ENCODE measurements around the gene TNIP1. TPM values are rescaled to one million over a fixed set of nuclear protein-coding genes. Genes with fewer than 3 reads are reported as not detected.

The TNIP1 gene
- polyA plus RNA-seq, 1 donor from 2014 or later: 78.3 TPM

DNA sequence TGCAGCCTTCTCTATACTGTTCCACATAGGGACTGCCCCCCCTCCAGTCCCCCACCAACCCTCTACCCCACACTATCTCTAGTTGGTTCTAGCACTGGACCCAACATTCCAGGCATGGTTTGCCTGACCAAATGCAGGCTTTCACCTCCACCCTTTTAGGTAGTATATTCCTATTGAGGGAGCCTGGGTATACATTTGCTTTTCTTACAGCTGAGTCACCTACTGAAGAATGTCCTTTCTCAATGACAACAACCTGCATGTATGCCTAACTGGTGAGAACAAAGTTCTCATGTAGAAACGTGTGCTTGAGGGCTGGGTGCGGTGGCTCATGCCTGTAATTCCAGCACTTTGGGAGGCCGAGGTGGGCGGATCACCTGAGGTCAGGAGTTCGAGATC, 8.2 kb downstream of the TNIP1 start:
- H3K27me3 Mint-ChIP-seq: peaks cover 2% of the 10 kb centered on the region
- H3K27ac Mint-ChIP-seq: peak overlapping the region; percentile 28 to 53 (median 48)
- H3K9me3 Mint-ChIP-seq: no peaks in the 10 kb centered on the region
- peak overlapping the region in 1 of 4 donors; percentile 8 for H3K4me3 Mint-ChIP-seq
- peaks cover 56 to 77% (median 65%) of the 10 kb centered on the region in 3 donors for H3K4me1 Mint-ChIP-seq
- no peaks in the 10 kb centered on the region for H3K36me3 Mint-ChIP-seq

DNA sequence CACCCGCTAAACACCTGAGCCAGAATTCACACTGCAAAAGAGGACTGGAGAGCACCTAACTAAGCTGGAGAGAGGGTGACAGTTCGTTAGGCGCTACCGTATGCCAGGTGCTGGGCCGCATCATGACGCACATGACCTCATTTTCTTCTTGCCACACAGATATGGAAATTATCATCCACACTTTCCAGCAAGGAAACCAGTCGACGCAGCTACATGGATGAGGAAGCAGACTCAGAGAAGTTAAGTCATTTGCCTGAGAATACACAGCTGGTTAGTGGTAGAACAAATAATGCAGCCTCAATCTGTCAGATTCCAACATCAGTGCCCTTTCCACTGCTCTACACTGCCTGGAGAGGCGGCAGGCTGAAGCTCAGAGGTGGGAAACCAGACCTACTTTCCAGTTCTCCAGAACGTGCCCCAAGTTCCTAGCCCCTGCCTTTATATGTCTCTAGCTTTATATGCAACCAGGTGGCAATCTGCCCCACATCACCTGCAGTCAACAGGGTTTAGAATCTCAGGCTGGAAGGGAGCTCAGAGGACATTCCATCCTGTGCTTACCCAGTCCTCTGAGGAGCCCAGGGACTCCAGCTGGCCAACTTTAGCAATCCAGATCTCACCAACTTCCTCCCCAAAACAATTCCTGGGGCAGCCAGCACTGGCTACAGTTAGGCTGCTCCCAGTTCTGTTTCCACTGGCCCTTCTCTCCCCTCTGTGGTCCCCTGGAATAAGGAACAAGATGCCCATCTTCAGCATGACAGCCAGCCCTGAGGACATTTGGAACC, 8.8 kb downstream of the TNIP1 start:
- H3K36me3 Mint-ChIP-seq: no peaks in the 10 kb centered on the region
- peaks cover 59 to 78% (median 65%) of the 10 kb centered on the region in 3 donors for H3K4me1 Mint-ChIP-seq
- peaks cover 2% of the 10 kb centered on the region for H3K27me3 Mint-ChIP-seq
- peak overlapping the region; percentile 21 to 89 (median 48) for H3K27ac Mint-ChIP-seq
- no peaks in the 10 kb centered on the region for H3K9me3 Mint-ChIP-seq
- H3K4me3 Mint-ChIP-seq: peak overlapping the region in 1 of 4 donors; percentile 8

DNA sequence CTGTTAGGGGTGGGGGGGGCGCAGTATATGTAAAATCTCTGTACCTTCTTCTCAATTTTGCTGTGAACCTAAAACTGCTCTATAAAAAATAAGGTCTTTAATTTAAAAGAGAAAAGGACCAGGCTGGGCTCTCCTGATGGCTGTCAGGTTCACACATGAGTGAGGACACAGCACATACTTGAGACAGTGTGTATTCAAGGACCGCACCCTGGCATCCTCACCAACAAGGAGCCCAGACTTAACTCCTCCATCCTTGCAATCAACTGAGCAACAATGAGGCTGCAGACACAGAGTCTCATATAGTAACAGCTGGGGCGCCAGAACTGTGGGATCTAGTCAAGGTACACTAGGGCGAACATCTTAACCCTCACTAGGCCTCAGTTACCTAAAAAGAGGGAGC, 9.8 kb downstream of the TNIP1 start:
- H3K9me3 Mint-ChIP-seq: no peaks in the 10 kb centered on the region
- H3K4me1 Mint-ChIP-seq: peaks cover 58 to 77% (median 62%) of the 10 kb centered on the region in 3 donors
- peak overlapping the region in 1 of 3 donors; percentile 21 for H3K27ac Mint-ChIP-seq
- no peaks in the 10 kb centered on the region for H3K27me3 Mint-ChIP-seq
- H3K4me3 Mint-ChIP-seq: no peak overlapping the region
- peaks cover 4% of the 10 kb centered on the region for H3K36me3 Mint-ChIP-seq

GRCh38 chr5:151070449-151070848, 10.4 kb downstream of the TNIP1 start:
- Mint-ChIP-seq H3K27ac (peak overlapping the region; percentile 21 to 85 (median 77)), H3K4me3 (peak overlapping the region in 1 of 4 donors; percentile 37), H3K27me3 (no peaks in the 10 kb centered on the region), H3K4me1 (peaks cover 60 to 76% (median 61%) of the 10 kb centered on the region in 3 donors), H3K36me3 (peaks cover 4% of the 10 kb centered on the region), H3K9me3 (no peaks in the 10 kb centered on the region)

DNA sequence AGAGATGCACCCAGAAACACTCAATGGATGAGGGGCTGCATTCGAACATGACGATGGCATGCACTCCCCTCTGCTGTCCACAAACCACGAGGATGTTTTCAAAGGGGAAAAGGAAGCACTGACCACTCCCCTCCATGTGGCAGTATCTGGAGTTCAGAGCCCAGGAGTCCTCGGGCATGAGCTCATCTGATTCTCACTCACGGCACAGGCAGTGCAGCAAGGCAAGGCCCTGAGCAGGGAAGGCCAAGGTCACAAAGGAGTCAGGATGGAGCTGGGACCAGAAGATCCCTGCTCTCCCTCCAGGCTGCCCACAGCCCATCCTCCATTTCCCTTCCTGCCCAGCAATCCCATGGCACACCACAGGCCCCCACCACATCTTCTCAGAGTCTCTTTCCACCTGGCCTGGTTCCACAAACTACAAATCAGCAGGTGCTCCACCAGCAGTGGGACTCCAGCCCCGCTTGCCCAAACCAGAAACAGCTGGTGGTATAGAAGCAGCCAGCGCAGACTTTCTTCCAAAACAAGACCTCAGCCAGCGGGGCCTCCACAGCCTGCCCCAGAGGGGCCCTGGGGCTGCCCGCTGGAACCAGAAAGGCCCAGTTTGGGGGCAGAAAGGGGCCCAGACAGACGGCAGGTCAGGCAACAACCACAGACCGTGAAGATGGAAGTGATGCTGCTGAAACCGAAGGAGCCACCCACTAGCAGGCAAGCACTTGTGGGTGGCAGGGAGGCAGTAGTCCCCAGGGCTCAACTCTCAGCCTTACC, 12.2 kb downstream of the TNIP1 start:
- Mint-ChIP-seq H3K27ac (peak overlapping the region; percentile 86 to 96 (median 86)), H3K27me3 (no peaks in the 10 kb centered on the region), H3K4me1 (peaks cover 56 to 69% (median 59%) of the 10 kb centered on the region in 3 donors), H3K9me3 (no peaks in the 10 kb centered on the region), H3K36me3 (peaks cover 4% of the 10 kb centered on the region), H3K4me3 (peak overlapping the region in 3 of 4 donors; percentile 49 to 88 (median 52))

DNA sequence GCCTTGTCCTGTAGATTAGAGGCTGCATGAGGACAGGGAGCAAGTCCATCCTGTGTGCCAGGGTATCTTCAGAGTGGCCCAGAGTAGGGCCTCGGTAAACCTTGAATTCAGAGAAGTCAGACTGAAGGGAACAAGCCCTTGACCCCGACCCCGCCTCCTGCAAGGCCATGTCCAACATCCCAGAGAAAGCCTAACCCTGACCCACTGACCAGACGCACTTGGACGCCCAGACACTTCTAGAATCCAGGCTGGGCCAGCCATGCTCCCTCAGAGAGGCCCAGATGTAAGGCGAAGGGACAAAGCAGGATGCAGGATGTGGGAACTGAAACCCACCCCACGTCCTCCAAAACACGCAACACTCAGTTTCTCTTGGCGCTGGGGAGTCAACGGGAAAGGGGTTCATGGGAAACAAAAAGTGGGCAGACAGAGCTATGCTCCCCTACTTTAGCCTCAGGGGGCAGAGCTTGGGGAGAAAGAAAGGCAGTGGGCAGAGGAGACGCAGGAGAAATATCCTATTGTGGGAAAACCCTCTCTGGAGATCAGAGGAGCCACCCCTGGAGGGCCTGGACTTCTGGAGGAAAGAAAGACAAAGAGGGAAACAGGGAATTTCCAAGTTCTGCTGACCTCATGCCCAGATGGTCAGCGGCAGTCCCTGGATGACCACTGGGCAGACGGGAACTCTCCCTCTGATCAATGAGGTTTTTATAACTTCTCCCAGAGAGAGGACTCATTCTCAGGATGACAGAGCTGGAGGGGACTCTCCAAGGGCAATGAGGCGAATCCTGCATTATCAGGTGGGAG, 13.0 kb downstream of the TNIP1 start:
- Mint-ChIP-seq H3K9me3 (no peaks in the 10 kb centered on the region), H3K27me3 (no peaks in the 10 kb centered on the region), H3K4me1 (peaks cover 57 to 69% (median 59%) of the 10 kb centered on the region in 3 donors), H3K36me3 (peaks cover 4% of the 10 kb centered on the region), H3K4me3 (peak overlapping the region in 2 of 4 donors; percentile 14 to 88), H3K27ac (peak overlapping the region; percentile 68 to 86 (median 86))

- no peak overlapping the region for H3K4me3 Mint-ChIP-seq
- peaks cover 50 to 61% (median 59%) of the 10 kb centered on the region in 3 donors for H3K4me1 Mint-ChIP-seq
- peak overlapping the region in 2 of 3 donors; percentile 28 to 68 for H3K27ac Mint-ChIP-seq
- no peaks in the 10 kb centered on the region for H3K9me3 Mint-ChIP-seq
- peaks cover 4% of the 10 kb centered on the region for H3K36me3 Mint-ChIP-seq
- no peaks in the 10 kb centered on the region for H3K27me3 Mint-ChIP-seq
Measured at GRCh38 chr5:151066920-151067319, 13.9 kb downstream of the TNIP1 start.

DNA sequence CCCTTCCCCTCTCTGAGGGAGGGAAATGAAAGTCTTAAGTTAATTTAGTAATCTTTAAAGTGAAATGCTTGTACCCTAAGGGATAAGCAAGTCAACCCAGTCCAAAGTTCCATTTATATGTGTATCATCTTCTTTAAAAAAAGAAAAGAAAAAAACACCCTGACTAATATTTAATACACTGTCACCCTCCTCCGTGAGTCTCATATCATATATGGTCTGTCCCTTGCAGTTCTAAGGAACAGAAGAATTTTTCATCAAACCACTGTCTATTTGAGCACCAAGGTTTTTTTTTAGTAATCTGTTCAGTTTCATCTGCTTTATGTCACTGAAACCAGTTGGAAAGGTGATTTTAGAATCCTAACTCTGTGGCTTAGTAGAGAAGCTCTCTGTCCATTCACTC, 15.2 kb downstream of the TNIP1 start:
- H3K4me3 Mint-ChIP-seq: peak overlapping the region in 1 of 4 donors; percentile 38
- no peaks in the 10 kb centered on the region for H3K27me3 Mint-ChIP-seq
- peaks cover 4% of the 10 kb centered on the region for H3K36me3 Mint-ChIP-seq
- peak overlapping the region in 2 of 3 donors; percentile 8 to 63 for H3K27ac Mint-ChIP-seq
- H3K9me3 Mint-ChIP-seq: no peaks in the 10 kb centered on the region
- peaks cover 54 to 60% (median 57%) of the 10 kb centered on the region in 3 donors for H3K4me1 Mint-ChIP-seq

DNA sequence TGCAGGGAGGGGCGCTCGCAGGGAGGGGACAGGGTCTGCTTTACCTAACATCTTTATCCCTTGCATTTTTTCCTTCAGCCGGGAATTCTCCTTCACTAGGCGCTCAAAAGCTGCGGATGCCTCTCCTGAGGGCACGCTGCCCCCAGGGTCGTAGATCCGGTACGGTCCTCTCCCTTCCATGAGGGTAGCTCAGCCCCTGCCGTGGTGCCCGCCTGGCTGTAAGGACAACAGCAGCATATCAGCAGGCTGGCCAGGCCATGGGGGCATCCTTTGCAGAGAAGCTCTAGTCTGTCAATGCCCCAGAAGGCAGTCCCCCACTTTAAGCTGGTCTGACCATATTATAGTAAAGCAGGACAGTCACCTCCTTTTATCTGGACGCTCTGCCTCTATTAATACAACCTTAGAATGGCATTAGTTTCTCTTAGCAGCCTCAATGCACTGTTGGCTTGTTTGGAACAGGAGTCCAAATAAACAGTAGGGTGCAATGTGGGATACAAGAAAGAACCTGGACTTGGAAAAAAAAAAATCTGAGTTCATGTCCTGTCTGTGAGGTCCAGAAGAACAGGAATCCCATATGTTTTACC, 15.8 kb downstream of the TNIP1 start:
- H3K36me3 Mint-ChIP-seq: peaks cover 4% of the 10 kb centered on the region
- peak overlapping the region in 1 of 3 donors; percentile 8 for H3K27ac Mint-ChIP-seq
- H3K27me3 Mint-ChIP-seq: no peaks in the 10 kb centered on the region
- H3K4me3 Mint-ChIP-seq: peak overlapping the region in 1 of 4 donors; percentile 38
- H3K4me1 Mint-ChIP-seq: peaks cover 54 to 61% (median 57%) of the 10 kb centered on the region in 3 donors
- H3K9me3 Mint-ChIP-seq: no peaks in the 10 kb centered on the region

DNA sequence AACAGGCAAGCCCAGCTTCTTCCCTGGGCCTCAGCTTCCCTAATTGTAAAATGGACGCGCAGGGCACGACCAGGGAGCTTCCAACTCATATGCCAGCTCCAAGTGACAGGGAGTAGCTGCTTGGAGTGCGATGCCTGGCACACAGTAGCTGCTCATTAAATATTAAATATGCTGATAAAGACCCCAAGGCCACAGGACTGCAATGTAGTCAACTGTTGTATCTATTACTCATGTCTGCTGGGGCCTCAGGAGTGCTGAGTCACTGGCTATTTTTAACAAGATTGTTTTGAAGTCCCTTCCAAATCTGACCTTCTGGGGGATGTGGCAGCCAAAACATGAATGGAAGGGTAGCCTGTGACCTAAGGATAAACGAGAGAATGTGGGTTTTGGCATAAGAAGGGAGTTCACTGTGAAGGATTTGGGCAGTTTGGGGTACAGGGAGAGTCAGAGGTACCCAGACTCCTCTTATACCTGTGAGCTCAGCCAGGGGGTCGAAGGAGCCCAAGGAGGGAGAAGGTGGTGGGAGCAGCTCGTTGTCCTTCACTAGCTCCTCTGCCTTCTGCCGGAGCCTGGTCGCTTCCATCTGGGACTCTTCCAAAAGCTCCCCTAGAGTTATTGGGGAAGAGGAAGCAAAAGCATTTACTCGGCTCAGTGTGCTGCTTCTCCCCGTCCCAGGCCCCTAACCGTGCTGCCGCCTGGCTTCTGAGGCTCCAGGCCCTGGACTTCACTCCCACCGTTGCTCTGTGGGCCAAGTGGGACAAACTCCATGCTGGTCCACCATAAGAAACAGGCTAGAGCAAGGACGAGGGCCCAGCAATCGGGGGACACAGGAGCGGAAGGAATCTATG, 17.5 kb downstream of the TNIP1 start:
- Mint-ChIP-seq H3K4me3 (no peak overlapping the region), H3K36me3 (peaks cover 6% of the 10 kb centered on the region), H3K9me3 (peaks cover 0 to 2% (median 0%) of the 10 kb centered on the region in 3 donors), H3K27ac (peak overlapping the region in 2 of 3 donors; percentile 36 to 86), H3K27me3 (no peaks in the 10 kb centered on the region), H3K4me1 (peaks cover 53 to 59% (median 57%) of the 10 kb centered on the region in 3 donors)

DNA sequence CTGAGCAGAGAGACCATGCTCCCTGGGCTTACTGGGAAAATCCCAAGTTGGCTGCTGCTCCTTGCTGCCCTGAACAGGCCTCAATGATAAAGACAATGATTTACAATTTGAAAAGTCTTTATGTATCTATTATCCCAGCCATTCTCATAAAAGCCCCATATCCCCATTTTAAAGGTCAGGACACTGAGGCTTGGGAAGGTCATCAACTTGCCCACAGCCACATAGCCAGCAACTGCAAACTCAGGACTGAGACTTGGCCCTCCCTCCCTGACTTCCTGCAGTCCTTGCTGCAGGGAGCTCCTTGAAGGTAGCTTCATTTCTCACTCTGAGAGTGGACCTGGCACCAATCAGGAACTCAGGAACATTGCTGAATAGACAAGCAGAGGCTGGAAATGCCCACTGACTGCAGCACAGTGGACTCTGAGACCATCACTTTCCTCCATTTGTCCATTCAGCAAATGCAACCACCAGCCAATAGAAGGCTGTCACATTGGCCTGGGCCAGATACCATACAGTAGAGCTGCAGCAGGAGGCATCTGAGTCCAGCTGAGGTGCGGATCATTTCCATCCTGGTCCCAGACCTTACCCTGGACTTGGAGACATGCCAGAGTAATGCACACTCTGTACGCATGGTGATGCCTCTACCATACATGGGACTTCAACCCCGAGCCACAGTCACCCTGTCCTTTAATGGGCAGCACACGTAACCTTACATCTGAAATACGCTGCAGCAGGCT, 18.3 kb downstream of the TNIP1 start:
- Mint-ChIP-seq H3K27me3 (no peaks in the 10 kb centered on the region), H3K4me3 (no peak overlapping the region), H3K36me3 (peaks cover 8% of the 10 kb centered on the region), H3K4me1 (peaks cover 45 to 52% (median 51%) of the 10 kb centered on the region in 3 donors), H3K27ac (peak overlapping the region in 1 of 3 donors; percentile 30), H3K9me3 (peaks cover 0 to 2% (median 0%) of the 10 kb centered on the region in 3 donors)

GRCh38 chr5:151060742-151061141, 20.1 kb downstream of the TNIP1 start:
- peak overlapping the region in 3 of 4 donors; percentile 87 to 90 (median 88) for H3K4me3 Mint-ChIP-seq
- peaks cover 6% of the 10 kb centered on the region for H3K36me3 Mint-ChIP-seq
- peaks cover 0 to 2% (median 0%) of the 10 kb centered on the region in 3 donors for H3K9me3 Mint-ChIP-seq
- no peaks in the 10 kb centered on the region for H3K27me3 Mint-ChIP-seq
- peak overlapping the region; percentile 85 to 99 (median 98) for H3K27ac Mint-ChIP-seq
- H3K4me1 Mint-ChIP-seq: peaks cover 38 to 40% (median 39%) of the 10 kb centered on the region in 3 donors

Measured in IgD-negative memory B cell (primary cell).